ENCODE measurements around the gene THOP1.

The THOP1 gene

DNA sequence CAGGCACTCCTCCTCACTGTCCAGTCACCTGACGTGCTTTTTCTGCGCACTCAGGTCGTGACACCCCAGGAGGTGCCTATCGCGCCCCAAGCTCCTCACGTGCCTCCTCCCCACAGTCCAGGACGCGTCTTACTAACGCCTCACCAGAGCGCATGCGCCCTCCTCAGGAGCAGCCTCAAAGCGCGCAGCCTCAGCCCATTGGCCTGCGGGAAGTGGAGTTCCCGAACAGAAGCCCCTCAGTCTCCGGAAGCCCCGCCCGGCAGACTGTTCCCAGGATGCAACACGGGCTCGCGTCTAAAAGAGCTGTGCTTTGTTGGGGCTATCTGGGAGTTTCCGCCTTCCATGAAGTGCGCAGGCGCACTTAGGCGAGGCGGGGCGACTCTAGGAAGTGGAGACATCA lies 73.6 kb downstream of the THOP1 start:
- no peak for DNase-seq

DNA sequence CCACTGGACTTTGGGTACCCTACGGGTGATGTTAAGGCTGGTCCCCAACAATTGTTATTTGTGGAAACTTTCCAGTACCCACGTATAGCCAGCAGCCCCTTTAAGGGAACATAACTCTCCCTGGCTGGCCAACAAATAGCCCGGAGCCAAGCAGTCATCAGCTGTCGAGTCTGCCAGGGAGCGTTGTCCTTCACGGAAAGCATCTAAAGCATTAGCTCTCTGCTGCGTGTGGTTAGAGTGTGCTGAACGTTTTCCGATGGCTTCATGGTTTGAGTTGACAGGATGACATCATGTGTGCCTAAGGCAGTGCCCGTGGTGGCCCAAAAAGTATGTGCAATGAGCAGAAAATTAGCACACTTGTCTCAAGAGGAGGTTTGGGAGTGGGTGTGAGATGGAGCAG lies 78.5 kb downstream of the THOP1 start:
- no peak for DNase-seq
